Measurements from ENCODE around the gene IDE.

IDE gene

DNA sequence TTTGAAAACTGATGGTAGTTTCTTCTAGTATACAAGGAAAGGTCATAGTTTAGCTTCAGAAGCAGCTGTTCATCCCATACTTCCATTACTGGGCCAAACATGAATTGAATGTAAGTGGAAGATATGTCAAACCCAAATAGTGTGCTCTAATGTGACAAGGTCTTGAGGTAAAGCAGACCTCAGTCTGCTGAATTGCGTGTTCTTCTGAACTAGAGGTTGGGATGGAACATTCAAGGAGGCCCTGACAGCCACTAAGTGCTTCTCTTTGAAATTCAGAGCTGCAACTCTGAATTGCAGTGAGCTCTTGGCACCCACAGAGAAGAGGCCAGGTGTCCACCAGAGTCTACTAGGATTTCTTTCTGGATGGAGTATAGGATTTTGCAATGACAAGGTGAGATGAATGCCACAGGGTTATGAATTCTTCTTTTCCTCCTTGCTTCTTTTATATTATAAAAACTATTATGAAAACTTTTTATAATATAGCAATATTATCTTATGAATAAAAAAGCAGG, 98.5 kb downstream of the IDE start:
- H2AFZ ChIP-seq (ENCODE audit: low read depth, low read length): no peak overlapping the region
- H3K9ac ChIP-seq (ENCODE audit: low read length): no peak overlapping the region
- no peak overlapping the region for H2BK12ac ChIP-seq (ENCODE audit: low read length in 2 of 2)
- H2BK15ac ChIP-seq (ENCODE audit: low read depth, poor library complexity, severe bottlenecking): no peak overlapping the region
- H2BK5ac ChIP-seq (ENCODE audit: low read depth, low read length, poor library complexity, severe bottlenecking): no peak overlapping the region
- no peak overlapping the region for H2AK5ac ChIP-seq (ENCODE audit: low read length, severe bottlenecking)
- H4K91ac ChIP-seq (ENCODE audit: low read length): no peak overlapping the region
- no peak for DNase-seq
- peaks cover 1% of the 10 kb centered on the region for H3K79me1 ChIP-seq (replicated peaks; ENCODE audit: low read length, poor library complexity, severe bottlenecking)
- no peak overlapping the region for H2BK120ac ChIP-seq (ENCODE audit: low read depth, low read length)
- H3K4ac ChIP-seq (ENCODE audit: low read depth in 1 of 2, low read length in 2 of 2): no peak overlapping the region
- no peak overlapping the region for H4K8ac ChIP-seq (ENCODE audit: low read length)
- peaks cover 2% of the 10 kb centered on the region for H3K4me1 ChIP-seq (ENCODE audit: control insufficient read depth, insufficient read depth, low read depth, low read length)
- no peaks in the 10 kb centered on the region for H3K27me3 ChIP-seq (ENCODE audit: control insufficient read depth in 1 of 2, insufficient read depth in 1 of 2, low read length in 2 of 2)
- no peak overlapping the region for H3K4me3 ChIP-seq (ENCODE audit: insufficient read depth in 1 of 2, low read depth in 1 of 2, low read length in 2 of 2)
- 68% methylated on average over 1 of the region's 1 CpG for WGBS
- no peak overlapping the region for H3K23ac ChIP-seq (ENCODE audit: low read length in 2 of 2)
- peaks cover 22 to 43% of the 10 kb centered on the region in 2 experiments for H3K36me3 ChIP-seq (ENCODE audit: control insufficient read depth in 1 of 2, insufficient read depth in 2 of 2, low read depth in 1 of 2, low read length in 2 of 2)
- H3K4me2 ChIP-seq (ENCODE audit: low read length, poor library complexity, severe bottlenecking): no peak overlapping the region
- no peak overlapping the region for H3K14ac ChIP-seq (ENCODE audit: low read length in 2 of 2)
- H3K27ac ChIP-seq (ENCODE audit: low read length, poor library complexity, severe bottlenecking): no peak overlapping the region
- no peaks in the 10 kb centered on the region for H3K9me3 ChIP-seq (ENCODE audit: control insufficient read depth, low read length)
- H3K18ac ChIP-seq (ENCODE audit: low read depth in 1 of 2, low read length in 2 of 2): no peak overlapping the region

- no peaks in the 10 kb centered on the region for H3K4me1 ChIP-seq (ENCODE audit: control insufficient read depth, insufficient read depth, low read depth, low read length)
- H3K23ac ChIP-seq (ENCODE audit: low read length in 2 of 2): no peak overlapping the region
- no peak overlapping the region for H2BK120ac ChIP-seq (ENCODE audit: low read depth, low read length)
- H3K27me3 ChIP-seq (ENCODE audit: control insufficient read depth in 1 of 2, insufficient read depth in 1 of 2, low read length in 2 of 2): no peaks in the 10 kb centered on the region
- no peak overlapping the region for H3K27ac ChIP-seq (ENCODE audit: low read length, poor library complexity, severe bottlenecking)
- H3K9ac ChIP-seq (ENCODE audit: low read length): no peak overlapping the region
- H3K9me3 ChIP-seq (ENCODE audit: control insufficient read depth, low read length): no peaks in the 10 kb centered on the region
- no peak overlapping the region for H2BK12ac ChIP-seq (ENCODE audit: low read length in 2 of 2)
- no peaks in the 10 kb centered on the region for H3K79me1 ChIP-seq (replicated peaks; ENCODE audit: low read length, poor library complexity, severe bottlenecking)
- no peak overlapping the region for H3K4me3 ChIP-seq (ENCODE audit: insufficient read depth in 1 of 2, low read depth in 1 of 2, low read length in 2 of 2)
- no peak overlapping the region for H2AK5ac ChIP-seq (ENCODE audit: low read length, severe bottlenecking)
- no peak overlapping the region for H2BK5ac ChIP-seq (ENCODE audit: low read depth, low read length, poor library complexity, severe bottlenecking)
- H4K8ac ChIP-seq (ENCODE audit: low read length): no peak overlapping the region
- DNase-seq: no peak
- no peak overlapping the region for H2AFZ ChIP-seq (ENCODE audit: low read depth, low read length)
- H3K36me3 ChIP-seq (ENCODE audit: control insufficient read depth in 1 of 2, insufficient read depth in 2 of 2, low read depth in 1 of 2, low read length in 2 of 2): peaks cover 7 to 52% of the 10 kb centered on the region in 2 experiments
- no peak overlapping the region for H3K4me2 ChIP-seq (ENCODE audit: low read length, poor library complexity, severe bottlenecking)
- H3K4ac ChIP-seq (ENCODE audit: low read depth in 1 of 2, low read length in 2 of 2): no peak overlapping the region
- H2BK15ac ChIP-seq (ENCODE audit: low read depth, poor library complexity, severe bottlenecking): no peak overlapping the region
- H3K14ac ChIP-seq (ENCODE audit: low read length in 2 of 2): no peak overlapping the region
- no peak overlapping the region for H3K18ac ChIP-seq (ENCODE audit: low read depth in 1 of 2, low read length in 2 of 2)
- H4K91ac ChIP-seq (ENCODE audit: low read length): no peak overlapping the region
- WGBS: 100% methylated on average over 2 of the region's 3 CpGs
These were observed 103.9 kb downstream of the IDE start for GRCh38 chr10:92470026-92470425.

DNA sequence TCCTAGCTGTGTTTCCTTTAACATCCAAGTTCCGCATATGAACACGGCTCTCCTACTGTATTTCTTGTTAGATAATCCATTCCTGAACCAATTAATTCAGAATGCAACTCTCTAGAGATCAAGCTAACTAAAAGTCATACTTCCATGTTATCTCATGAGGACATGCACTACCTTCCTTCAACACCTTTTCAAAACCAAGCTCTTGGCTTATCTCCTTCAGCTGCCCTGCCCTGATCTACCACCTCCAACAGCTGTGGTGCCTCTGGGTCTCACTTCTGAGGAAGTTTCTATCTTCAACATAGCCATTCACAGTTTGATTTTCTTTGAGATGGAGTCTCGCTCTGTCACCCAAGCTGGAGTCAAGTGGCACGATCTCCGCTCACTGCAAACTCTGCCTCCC, 109.5 kb downstream of the IDE start:
- no peaks in the 10 kb centered on the region for H3K4me1 ChIP-seq (ENCODE audit: control insufficient read depth, insufficient read depth, low read depth, low read length)
- no peak overlapping the region for H3K14ac ChIP-seq (ENCODE audit: low read length in 2 of 2)
- no peak overlapping the region for H2BK15ac ChIP-seq (ENCODE audit: low read depth, poor library complexity, severe bottlenecking)
- no peak overlapping the region for H2BK5ac ChIP-seq (ENCODE audit: low read depth, low read length, poor library complexity, severe bottlenecking)
- H2BK12ac ChIP-seq (ENCODE audit: low read length in 2 of 2): no peak overlapping the region
- H3K9ac ChIP-seq (ENCODE audit: low read length): no peak overlapping the region
- 89% methylated on average over 5 of the region's 5 CpGs for WGBS
- H2BK120ac ChIP-seq (ENCODE audit: low read depth, low read length): no peak overlapping the region
- H3K9me3 ChIP-seq (ENCODE audit: control insufficient read depth, low read length): no peaks in the 10 kb centered on the region
- peaks cover 17 to 69% of the 10 kb centered on the region in 2 experiments for H3K36me3 ChIP-seq (ENCODE audit: control insufficient read depth in 1 of 2, insufficient read depth in 2 of 2, low read depth in 1 of 2, low read length in 2 of 2)
- H4K91ac ChIP-seq (ENCODE audit: low read length): no peak overlapping the region
- H3K27me3 ChIP-seq (ENCODE audit: control insufficient read depth in 1 of 2, insufficient read depth in 1 of 2, low read length in 2 of 2): no peaks in the 10 kb centered on the region
- no peak overlapping the region for H3K23ac ChIP-seq (ENCODE audit: low read length in 2 of 2)
- no peaks in the 10 kb centered on the region for H3K79me1 ChIP-seq (replicated peaks; ENCODE audit: low read length, poor library complexity, severe bottlenecking)
- no peak overlapping the region for H3K27ac ChIP-seq (ENCODE audit: low read length, poor library complexity, severe bottlenecking)
- DNase-seq: no peak
- H3K4me3 ChIP-seq (ENCODE audit: insufficient read depth in 1 of 2, low read depth in 1 of 2, low read length in 2 of 2): no peak overlapping the region
- no peak overlapping the region for H3K4me2 ChIP-seq (ENCODE audit: low read length, poor library complexity, severe bottlenecking)
- no peak overlapping the region for H4K8ac ChIP-seq (ENCODE audit: low read length)
- no peak overlapping the region for H3K4ac ChIP-seq (ENCODE audit: low read depth in 1 of 2, low read length in 2 of 2)
- H2AFZ ChIP-seq (ENCODE audit: low read depth, low read length): no peak overlapping the region
- H3K18ac ChIP-seq (ENCODE audit: low read depth in 1 of 2, low read length in 2 of 2): no peak overlapping the region
- H2AK5ac ChIP-seq (ENCODE audit: low read length, severe bottlenecking): no peak overlapping the region

DNA sequence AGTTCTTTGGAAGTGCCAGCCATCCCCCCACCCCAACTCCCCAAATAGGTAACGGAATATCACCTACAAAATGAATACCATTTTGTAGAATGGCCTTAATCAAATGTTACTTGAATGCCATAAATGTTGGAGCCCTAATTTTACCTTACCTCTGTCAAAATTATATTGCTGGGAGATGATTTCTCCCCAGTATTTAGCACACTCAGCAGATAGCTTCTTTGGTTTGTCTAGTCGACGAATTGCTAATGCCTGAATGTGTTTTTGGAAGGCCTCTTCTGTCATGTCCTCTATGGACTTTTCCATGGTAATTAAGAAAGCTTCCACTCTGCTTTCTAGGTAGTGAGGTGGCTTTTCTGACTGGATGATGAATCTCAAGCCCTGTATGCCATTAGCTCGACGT, 110.3 kb downstream of the IDE start:
- Histone ChIP-seq H3K36me3 (ENCODE audit: control insufficient read depth in 1 of 2, insufficient read depth in 2 of 2, low read depth in 1 of 2, low read length in 2 of 2) (peaks cover 17 to 69% of the 10 kb centered on the region in 2 experiments), H3K4me3 (ENCODE audit: insufficient read depth in 1 of 2, low read depth in 1 of 2, low read length in 2 of 2) (no peak overlapping the region), H3K27ac (ENCODE audit: low read length, poor library complexity, severe bottlenecking) (no peak overlapping the region), H3K27me3 (ENCODE audit: control insufficient read depth in 1 of 2, insufficient read depth in 1 of 2, low read length in 2 of 2) (no peaks in the 10 kb centered on the region), H4K91ac (ENCODE audit: low read length) (no peak overlapping the region), H4K8ac (ENCODE audit: low read length) (no peak overlapping the region), H3K14ac (ENCODE audit: low read length in 2 of 2) (no peak overlapping the region), H3K4ac (ENCODE audit: low read depth in 1 of 2, low read length in 2 of 2) (no peak overlapping the region), H2AK5ac (ENCODE audit: low read length, severe bottlenecking) (no peak overlapping the region), H3K18ac (ENCODE audit: low read depth in 1 of 2, low read length in 2 of 2) (no peak overlapping the region), H2BK15ac (ENCODE audit: low read depth, poor library complexity, severe bottlenecking) (no peak overlapping the region), H2BK5ac (ENCODE audit: low read depth, low read length, poor library complexity, severe bottlenecking) (no peak overlapping the region), H3K23ac (ENCODE audit: low read length in 2 of 2) (no peak overlapping the region), H3K4me1 (ENCODE audit: control insufficient read depth, insufficient read depth, low read depth, low read length) (no peaks in the 10 kb centered on the region), H2BK12ac (ENCODE audit: low read length in 2 of 2) (no peak overlapping the region), H3K9me3 (ENCODE audit: control insufficient read depth, low read length) (no peaks in the 10 kb centered on the region), H3K9ac (ENCODE audit: low read length) (no peak overlapping the region), H2BK120ac (ENCODE audit: low read depth, low read length) (no peak overlapping the region), H2AFZ (ENCODE audit: low read depth, low read length) (no peak overlapping the region), H3K79me1 (replicated peaks; ENCODE audit: low read length, poor library complexity, severe bottlenecking) (no peaks in the 10 kb centered on the region), H3K4me2 (ENCODE audit: low read length, poor library complexity, severe bottlenecking) (no peak overlapping the region)
- DNase-seq: no peak
- 98% methylated on average over 5 of the region's 5 CpGs for WGBS
